ENCODE data around the gene AJM1.
A peak's percentile ranks its signal among the peaks of the same experiment; 100 is the strongest.

AJM1 gene

DNA sequence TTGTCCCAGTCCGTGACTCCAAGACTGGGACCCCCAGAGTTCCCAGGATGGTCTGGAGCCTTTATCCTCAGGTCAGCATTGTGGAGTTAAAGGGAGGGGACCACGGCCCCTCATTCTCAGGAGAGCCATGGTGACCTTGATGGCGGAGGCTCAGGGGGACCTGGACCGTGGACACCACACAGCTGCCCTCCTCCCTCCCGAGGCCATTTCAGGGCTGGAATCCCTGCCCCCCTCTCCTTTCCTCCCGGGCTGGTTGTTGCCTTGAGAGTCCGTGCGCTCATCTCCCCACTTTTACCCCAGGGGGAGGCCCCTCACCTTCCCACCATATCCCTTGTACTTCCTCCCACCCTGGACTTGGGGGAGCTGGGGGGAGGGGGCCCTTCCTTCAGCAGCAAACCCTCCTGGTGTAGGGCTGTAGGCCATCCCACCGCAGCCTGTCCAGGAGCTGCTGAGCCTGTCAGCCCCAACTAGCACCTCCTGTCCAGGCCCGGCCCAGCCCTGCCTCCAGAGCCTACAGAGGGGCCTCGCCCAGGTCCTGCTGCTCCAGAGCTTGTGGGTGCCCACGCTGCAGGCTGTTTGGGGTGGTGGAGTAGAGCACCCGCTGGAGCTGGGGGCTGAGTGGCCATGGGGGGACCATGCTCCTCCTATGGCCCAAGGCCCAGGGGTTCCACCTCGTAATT lies 14.3 kb upstream of the AJM1 start:
- 92% methylated on average over 10 of the region's 14 CpGs for WGBS
- no peak overlapping the region for H3K4ac ChIP-seq (ENCODE audit: low read depth in 1 of 2, low read length in 2 of 2)
- peaks cover 80 to 98% of the 10 kb centered on the region in 2 experiments for H3K36me3 ChIP-seq (ENCODE audit: control insufficient read depth in 1 of 2, insufficient read depth in 2 of 2, low read depth in 1 of 2, low read length in 2 of 2)
- H2BK12ac ChIP-seq (ENCODE audit: low read length in 2 of 2) = no peak overlapping the region
- no peak overlapping the region for H3K4me3 ChIP-seq (ENCODE audit: insufficient read depth in 1 of 2, low read depth in 1 of 2, low read length in 2 of 2)
- no peak overlapping the region for H3K23ac ChIP-seq (ENCODE audit: low read length in 2 of 2)
- H2AFZ ChIP-seq (ENCODE audit: low read depth, low read length) = no peak overlapping the region
- no peak overlapping the region for H4K91ac ChIP-seq (ENCODE audit: low read length)
- no peak overlapping the region for H2BK120ac ChIP-seq (ENCODE audit: low read depth, low read length)
- no peak overlapping the region for H2AK5ac ChIP-seq (ENCODE audit: low read length, severe bottlenecking)
- H3K4me2 ChIP-seq (ENCODE audit: low read length, poor library complexity, severe bottlenecking) = no peak overlapping the region
- no peak overlapping the region for H4K8ac ChIP-seq (ENCODE audit: low read length)
- peaks cover 63% of the 10 kb centered on the region for H3K79me1 ChIP-seq (replicated peaks; ENCODE audit: low read length, poor library complexity, severe bottlenecking)
- H3K27ac ChIP-seq (ENCODE audit: low read length, poor library complexity, severe bottlenecking) = no peak overlapping the region
- H3K9me3 ChIP-seq (ENCODE audit: control insufficient read depth, low read length) = no peaks in the 10 kb centered on the region
- DNase-seq = no peak
- H3K18ac ChIP-seq (ENCODE audit: low read depth in 1 of 2, low read length in 2 of 2) = no peak overlapping the region
- H3K14ac ChIP-seq (ENCODE audit: low read length in 2 of 2) = no peak overlapping the region
- peaks cover 5% of the 10 kb centered on the region for H3K4me1 ChIP-seq (ENCODE audit: control insufficient read depth, insufficient read depth, low read depth, low read length)
- no peak overlapping the region for H2BK15ac ChIP-seq (ENCODE audit: low read depth, poor library complexity, severe bottlenecking)
- no peak overlapping the region for H3K9ac ChIP-seq (ENCODE audit: low read length)
- H2BK5ac ChIP-seq (ENCODE audit: low read depth, low read length, poor library complexity, severe bottlenecking) = no peak overlapping the region
- no peaks in the 10 kb centered on the region for H3K27me3 ChIP-seq (ENCODE audit: control insufficient read depth in 1 of 2, insufficient read depth in 1 of 2, low read length in 2 of 2)

DNA sequence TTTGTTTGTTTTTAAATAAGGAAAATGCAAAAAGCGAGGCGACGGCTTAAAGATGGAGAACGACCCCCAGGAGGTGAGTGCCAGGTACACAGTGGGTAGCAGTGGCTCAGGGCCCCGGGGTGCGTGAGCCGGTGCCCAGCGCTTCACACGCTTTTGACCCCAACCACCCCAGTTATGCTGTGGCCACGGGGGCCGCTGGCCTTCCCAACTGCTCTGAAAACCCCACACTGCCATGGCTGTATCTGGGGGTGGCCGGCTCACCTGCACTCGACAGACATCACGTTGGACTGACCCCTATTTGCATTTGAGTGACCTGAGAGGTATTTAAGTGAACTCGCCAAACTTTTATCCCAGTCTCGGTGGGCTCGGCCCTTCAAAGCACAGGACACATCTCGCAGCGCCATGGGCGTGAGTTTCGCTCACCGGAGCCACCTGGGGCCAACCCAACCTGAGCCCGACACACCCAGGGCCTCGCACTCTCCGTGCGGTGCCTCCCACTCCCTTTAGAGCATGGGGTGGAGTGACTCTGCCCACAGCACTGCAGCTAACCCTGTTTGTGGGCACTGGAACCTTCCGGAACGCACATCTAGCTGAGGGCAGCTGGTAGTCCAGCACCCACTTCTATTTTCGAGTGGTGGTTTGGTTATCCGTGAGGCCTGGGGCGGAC lies 13.7 kb upstream of the AJM1 start:
- H3K79me1 ChIP-seq (replicated peaks; ENCODE audit: low read length, poor library complexity, severe bottlenecking) = peaks cover 57% of the 10 kb centered on the region
- no peak overlapping the region for H4K91ac ChIP-seq (ENCODE audit: low read length)
- H2BK12ac ChIP-seq (ENCODE audit: low read length in 2 of 2) = peak overlapping the region in 1 of 2 experiments; percentile 43
- no peak overlapping the region for H3K14ac ChIP-seq (ENCODE audit: low read length in 2 of 2)
- no peak overlapping the region for H3K18ac ChIP-seq (ENCODE audit: low read depth in 1 of 2, low read length in 2 of 2)
- peaks cover 80 to 96% of the 10 kb centered on the region in 2 experiments for H3K36me3 ChIP-seq (ENCODE audit: control insufficient read depth in 1 of 2, insufficient read depth in 2 of 2, low read depth in 1 of 2, low read length in 2 of 2)
- H3K4me2 ChIP-seq (ENCODE audit: low read length, poor library complexity, severe bottlenecking) = no peak overlapping the region
- H2AFZ ChIP-seq (ENCODE audit: low read depth, low read length) = no peak overlapping the region
- no peak overlapping the region for H3K27ac ChIP-seq (ENCODE audit: low read length, poor library complexity, severe bottlenecking)
- no peak overlapping the region for H3K9ac ChIP-seq (ENCODE audit: low read length)
- no peak overlapping the region for H2BK5ac ChIP-seq (ENCODE audit: low read depth, low read length, poor library complexity, severe bottlenecking)
- no peaks in the 10 kb centered on the region for H3K9me3 ChIP-seq (ENCODE audit: control insufficient read depth, low read length)
- H3K4me1 ChIP-seq (ENCODE audit: control insufficient read depth, insufficient read depth, low read depth, low read length) = peaks cover 5% of the 10 kb centered on the region
- no peak overlapping the region for H3K4ac ChIP-seq (ENCODE audit: low read depth in 1 of 2, low read length in 2 of 2)
- WGBS = 96% methylated on average over 31 of the region's 31 CpGs
- no peaks in the 10 kb centered on the region for H3K27me3 ChIP-seq (ENCODE audit: control insufficient read depth in 1 of 2, insufficient read depth in 1 of 2, low read length in 2 of 2)
- H4K8ac ChIP-seq (ENCODE audit: low read length) = no peak overlapping the region
- no peak overlapping the region for H2AK5ac ChIP-seq (ENCODE audit: low read length, severe bottlenecking)
- H3K4me3 ChIP-seq (ENCODE audit: insufficient read depth in 1 of 2, low read depth in 1 of 2, low read length in 2 of 2) = no peak overlapping the region
- DNase-seq = no peak
- H2BK15ac ChIP-seq (ENCODE audit: low read depth, poor library complexity, severe bottlenecking) = no peak overlapping the region
- H2BK120ac ChIP-seq (ENCODE audit: low read depth, low read length) = no peak overlapping the region
- H3K23ac ChIP-seq (ENCODE audit: low read length in 2 of 2) = no peak overlapping the region

DNA sequence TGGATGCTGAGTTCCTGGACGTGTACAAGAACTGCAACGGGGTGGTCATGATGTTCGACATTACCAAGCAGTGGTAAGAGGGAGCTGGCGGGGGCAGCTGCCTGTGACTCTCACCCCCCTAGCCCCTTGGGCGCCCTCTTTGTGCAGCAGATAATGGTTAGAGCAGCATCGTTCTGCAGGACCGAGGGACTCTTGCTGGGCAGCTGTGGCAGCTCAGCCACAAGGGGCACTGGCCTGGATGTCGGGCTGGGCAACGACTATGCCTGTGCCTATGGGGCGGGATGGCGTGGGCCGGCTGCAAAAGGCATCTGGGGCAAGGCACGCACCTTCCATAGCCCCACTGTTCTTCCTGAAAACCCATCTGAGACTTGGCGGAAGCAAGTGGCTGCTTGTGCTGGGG lies 12.9 kb upstream of the AJM1 start:
- no peak overlapping the region for H3K23ac ChIP-seq (ENCODE audit: low read length in 2 of 2)
- no peak overlapping the region for H2AK5ac ChIP-seq (ENCODE audit: low read length, severe bottlenecking)
- no peak overlapping the region for H2BK120ac ChIP-seq (ENCODE audit: low read depth, low read length)
- H3K9ac ChIP-seq (ENCODE audit: low read length) = no peak overlapping the region
- H3K18ac ChIP-seq (ENCODE audit: low read depth in 1 of 2, low read length in 2 of 2) = no peak overlapping the region
- no peaks in the 10 kb centered on the region for H3K9me3 ChIP-seq (ENCODE audit: control insufficient read depth, low read length)
- H3K27me3 ChIP-seq (ENCODE audit: control insufficient read depth in 1 of 2, insufficient read depth in 1 of 2, low read length in 2 of 2) = no peaks in the 10 kb centered on the region
- H3K4me2 ChIP-seq (ENCODE audit: low read length, poor library complexity, severe bottlenecking) = no peak overlapping the region
- H3K79me1 ChIP-seq (replicated peaks; ENCODE audit: low read length, poor library complexity, severe bottlenecking) = peaks cover 55% of the 10 kb centered on the region
- no peak overlapping the region for H3K4ac ChIP-seq (ENCODE audit: low read depth in 1 of 2, low read length in 2 of 2)
- no peak overlapping the region for H3K27ac ChIP-seq (ENCODE audit: low read length, poor library complexity, severe bottlenecking)
- no peak overlapping the region for H3K4me3 ChIP-seq (ENCODE audit: insufficient read depth in 1 of 2, low read depth in 1 of 2, low read length in 2 of 2)
- H3K4me1 ChIP-seq (ENCODE audit: control insufficient read depth, insufficient read depth, low read depth, low read length) = peaks cover 5% of the 10 kb centered on the region
- peaks cover 82 to 92% of the 10 kb centered on the region in 2 experiments for H3K36me3 ChIP-seq (ENCODE audit: control insufficient read depth in 1 of 2, insufficient read depth in 2 of 2, low read depth in 1 of 2, low read length in 2 of 2)
- no peak overlapping the region for H4K8ac ChIP-seq (ENCODE audit: low read length)
- H2BK12ac ChIP-seq (ENCODE audit: low read length in 2 of 2) = no peak overlapping the region
- no peak overlapping the region for H2BK5ac ChIP-seq (ENCODE audit: low read depth, low read length, poor library complexity, severe bottlenecking)
- H3K14ac ChIP-seq (ENCODE audit: low read length in 2 of 2) = no peak overlapping the region
- WGBS = 98% methylated on average over 14 of the region's 14 CpGs
- no peak overlapping the region for H2BK15ac ChIP-seq (ENCODE audit: low read depth, poor library complexity, severe bottlenecking)
- DNase-seq = no peak
- H4K91ac ChIP-seq (ENCODE audit: low read length) = no peak overlapping the region
- H2AFZ ChIP-seq (ENCODE audit: low read depth, low read length) = no peak overlapping the region

DNA sequence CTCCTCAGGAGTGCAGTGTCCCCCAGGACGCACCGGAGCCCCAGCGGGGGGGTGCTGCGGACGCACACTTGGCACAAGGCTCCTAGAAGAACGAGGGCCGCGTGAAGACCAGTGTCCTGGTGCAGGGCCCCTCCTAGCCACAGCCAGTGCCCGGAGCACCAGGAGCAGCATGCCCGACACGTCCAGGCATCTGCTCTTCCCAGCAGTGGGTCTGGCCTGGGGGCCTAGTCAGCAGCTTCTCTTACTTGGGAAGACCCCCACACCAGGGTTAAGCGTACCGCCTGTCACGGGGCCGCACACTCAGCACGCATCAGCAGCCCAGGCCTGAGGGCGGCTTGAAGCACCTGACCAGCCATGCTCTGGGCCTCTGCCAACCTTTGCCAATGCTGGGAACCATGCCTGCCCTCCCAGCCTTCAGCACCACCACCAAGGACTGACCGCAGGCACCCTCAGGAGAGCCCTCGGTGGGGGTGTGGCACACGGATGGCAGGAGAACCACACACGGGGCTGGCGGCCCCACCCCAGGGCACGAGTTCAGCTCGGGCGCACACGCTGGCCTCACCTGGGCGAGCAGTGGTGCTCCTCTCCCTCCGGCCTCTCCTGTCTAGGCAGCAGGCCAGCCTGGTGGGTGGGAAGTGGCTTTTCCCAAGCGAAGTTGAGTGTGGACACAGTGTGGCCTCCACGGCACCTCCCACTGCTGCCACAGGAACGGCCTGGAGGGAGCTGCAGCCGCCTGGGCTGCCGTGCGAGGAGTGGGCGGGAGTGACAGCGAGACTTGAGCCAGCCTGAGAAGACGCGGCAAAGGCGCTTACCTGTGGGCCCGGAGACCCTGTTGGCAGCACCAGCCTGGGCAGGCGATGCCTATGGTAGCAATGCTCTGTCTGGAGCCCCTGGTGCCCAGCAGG lies 12.0 kb upstream of the AJM1 start:
- Histone ChIP-seq H2BK5ac (ENCODE audit: low read depth, low read length, poor library complexity, severe bottlenecking) (no peak overlapping the region), H3K4me1 (ENCODE audit: control insufficient read depth, insufficient read depth, low read depth, low read length) (peaks cover 5% of the 10 kb centered on the region), H3K14ac (ENCODE audit: low read length in 2 of 2) (no peak overlapping the region), H3K36me3 (ENCODE audit: control insufficient read depth in 1 of 2, insufficient read depth in 2 of 2, low read depth in 1 of 2, low read length in 2 of 2) (peaks cover 76 to 88% of the 10 kb centered on the region in 2 experiments), H3K27ac (ENCODE audit: low read length, poor library complexity, severe bottlenecking) (no peak overlapping the region), H2BK15ac (ENCODE audit: low read depth, poor library complexity, severe bottlenecking) (no peak overlapping the region), H4K8ac (ENCODE audit: low read length) (no peak overlapping the region), H3K23ac (ENCODE audit: low read length in 2 of 2) (no peak overlapping the region), H3K27me3 (ENCODE audit: control insufficient read depth in 1 of 2, insufficient read depth in 1 of 2, low read length in 2 of 2) (no peaks in the 10 kb centered on the region), H4K91ac (ENCODE audit: low read length) (no peak overlapping the region), H3K9ac (ENCODE audit: low read length) (no peak overlapping the region), H2AFZ (ENCODE audit: low read depth, low read length) (no peak overlapping the region), H3K9me3 (ENCODE audit: control insufficient read depth, low read length) (no peaks in the 10 kb centered on the region), H3K4me3 (ENCODE audit: insufficient read depth in 1 of 2, low read depth in 1 of 2, low read length in 2 of 2) (no peak overlapping the region), H2BK12ac (ENCODE audit: low read length in 2 of 2) (no peak overlapping the region), H2BK120ac (ENCODE audit: low read depth, low read length) (no peak overlapping the region), H3K18ac (ENCODE audit: low read depth in 1 of 2, low read length in 2 of 2) (no peak overlapping the region), H3K4me2 (ENCODE audit: low read length, poor library complexity, severe bottlenecking) (no peak overlapping the region), H2AK5ac (ENCODE audit: low read length, severe bottlenecking) (no peak overlapping the region), H3K4ac (ENCODE audit: low read depth in 1 of 2, low read length in 2 of 2) (no peak overlapping the region), H3K79me1 (replicated peaks; ENCODE audit: low read length, poor library complexity, severe bottlenecking) (peaks cover 50% of the 10 kb centered on the region)
- DNase-seq = no peak
- WGBS = 94% methylated on average over 41 of the region's 41 CpGs

Data from mesenchymal stem cell (in vitro differentiated cells and primary cell).